KMS-11 (cell line): ENCODE measurements around the gene CRP.
"Not testable (repeated sequence)": the region's sequence is repeated elsewhere in the genome, so short reads cannot be mapped to it uniquely, and the experiment has no call there.

Experiments
- H2AFZ ChIP-seq: fragments of 200-600 bp; sonication (generic); 2 replicates; pipeline ENCODE4 v1.6.1; 2016; ENCODE audit warnings: antibody characterized with exemption, mixed run types, low read depth
- H3K27ac ChIP-seq: fragments of 200-600 bp; sonication (generic); 2 replicates; pipeline ENCODE4 v1.6.1; 2016; ENCODE audit warnings: mild to moderate bottlenecking, mixed run types
- H3K27me3 ChIP-seq: fragments of 200-600 bp; sonication (generic); 2 replicates; pipeline ENCODE4 v1.6.1; 2017; ENCODE audit warnings: mild to moderate bottlenecking, low read depth, mixed run types, moderate library complexity; ENCODE audit not compliant: insufficient read depth
- H3K36me3 ChIP-seq: fragments of 200-600 bp; sonication (generic); 2 replicates; pipeline ENCODE4 v1.6.1; 2017; ENCODE audit warnings: mild to moderate bottlenecking, mixed run types; ENCODE audit not compliant: insufficient read depth
- H3K4me1 ChIP-seq: fragments of 200-600 bp; sonication (generic); 2 replicates; pipeline ENCODE4 v1.6.1; 2016; ENCODE audit warnings: mild to moderate bottlenecking, low read depth, mixed run types; ENCODE audit not compliant: poor library complexity, severe bottlenecking
- H3K4me2 ChIP-seq: fragments of 200-600 bp; sonication (generic); 2 replicates; pipeline ENCODE4 v1.7.0; 2016; ENCODE audit warnings: mild to moderate bottlenecking, mixed run types
- H3K4me3 ChIP-seq: fragments of 200-600 bp; sonication (generic); IDR thresholded peaks from 2 replicates; pipeline ENCODE4 v1.6.1; 2017; ENCODE audit warnings: low read depth, low read length, mixed read lengths; ENCODE audit not compliant: insufficient read depth
- H3K79me2 ChIP-seq: fragments of 200-600 bp; sonication (generic); 2 replicates; pipeline ENCODE4 v1.6.1; 2016; ENCODE audit warnings: low read depth, mixed run types; ENCODE audit not compliant: insufficient read depth
- H3K9ac ChIP-seq: fragments of 200-600 bp; sonication (generic); 2 replicates; pipeline ENCODE4 v1.6.1; 2016; ENCODE audit warnings: mild to moderate bottlenecking, mixed run types
- H4K20me1 ChIP-seq: fragments of 200-600 bp; sonication (generic); 2 replicates; pipeline ENCODE4 v1.6.1; 2016; ENCODE audit warnings: mild to moderate bottlenecking, mixed run types; ENCODE audit not compliant: insufficient read depth
- CTCF ChIP-seq: fragments of 200-600 bp; sonication (generic); conservative IDR thresholded peaks from 2 replicates; pipeline ENCODE4 v1.6.1; 2017; ENCODE audit warnings: low read depth, mild to moderate bottlenecking, antibody characterized with exemption, low read length, moderate library complexity, mixed read lengths

Gene CRP

GRCh38 chr1:159686599-159687299, 27.6 kb downstream of the CRP start:
- H2AFZ ChIP-seq = no peak overlapping the region
- H3K4me1 ChIP-seq = no peaks in the 10 kb centered on the region
- H3K27ac ChIP-seq = no peak overlapping the region
- H3K36me3 ChIP-seq = no peaks in the 10 kb centered on the region
- H4K20me1 ChIP-seq = no peaks in the 10 kb centered on the region
- H3K27me3 ChIP-seq = no peaks in the 10 kb centered on the region
- H3K4me2 ChIP-seq = no peak overlapping the region
- no peak overlapping the region for H3K9ac ChIP-seq
- H3K79me2 ChIP-seq = no peaks in the 10 kb centered on the region
- TF ChIP-seq CTCF = no peak
- no peak overlapping the region for H3K4me3 ChIP-seq

- no peak for TF ChIP-seq CTCF
- H3K4me2 ChIP-seq = no peak overlapping the region
- no peaks in the 10 kb centered on the region for H3K79me2 ChIP-seq
- no peak overlapping the region for H3K9ac ChIP-seq
- H3K4me3 ChIP-seq = no peak overlapping the region
- no peaks in the 10 kb centered on the region for H4K20me1 ChIP-seq
- no peaks in the 10 kb centered on the region for H3K36me3 ChIP-seq
- H2AFZ ChIP-seq = no peak overlapping the region
- H3K27ac ChIP-seq = no peak overlapping the region
- no peaks in the 10 kb centered on the region for H3K27me3 ChIP-seq
- H3K4me1 ChIP-seq = no peaks in the 10 kb centered on the region
Observed at GRCh38 chr1:159678939-159679338, 35.5 kb downstream of the CRP start.

- H3K36me3 ChIP-seq = no peaks in the 10 kb centered on the region
- H2AFZ ChIP-seq = no peak overlapping the region
- no peaks in the 10 kb centered on the region for H3K27me3 ChIP-seq
- no peaks in the 10 kb centered on the region for H4K20me1 ChIP-seq
- H3K27ac ChIP-seq = no peak overlapping the region
- H3K9ac ChIP-seq = no peak overlapping the region
- no peak overlapping the region for H3K4me3 ChIP-seq
- no peaks in the 10 kb centered on the region for H3K79me2 ChIP-seq
- no peak for TF ChIP-seq CTCF
- no peaks in the 10 kb centered on the region for H3K4me1 ChIP-seq
- H3K4me2 ChIP-seq = no peak overlapping the region
Observed at GRCh38 chr1:159675046-159675445, 39.3 kb downstream of the CRP start.

- H3K9ac ChIP-seq, H3K4me1 ChIP-seq, H3K36me3 ChIP-seq, H3K27ac ChIP-seq, H2AFZ ChIP-seq, H3K79me2 ChIP-seq, H3K4me3 ChIP-seq, H3K27me3 ChIP-seq, H3K4me2 ChIP-seq, H4K20me1 ChIP-seq: not testable (repeated sequence)
Observed at GRCh38 chr1:159672390-159672789, 42.0 kb downstream of the CRP start.

- no peak overlapping the region for H3K27ac ChIP-seq
- TF ChIP-seq CTCF = no peak
- H4K20me1 ChIP-seq = no peaks in the 10 kb centered on the region
- no peaks in the 10 kb centered on the region for H3K4me1 ChIP-seq
- no peaks in the 10 kb centered on the region for H3K27me3 ChIP-seq
- H3K4me2 ChIP-seq = no peak overlapping the region
- H3K36me3 ChIP-seq = no peaks in the 10 kb centered on the region
- no peak overlapping the region for H2AFZ ChIP-seq
- no peaks in the 10 kb centered on the region for H3K79me2 ChIP-seq
- no peak overlapping the region for H3K9ac ChIP-seq
- H3K4me3 ChIP-seq = no peak overlapping the region
Observed at GRCh38 chr1:159669338-159669737, 45.1 kb downstream of the CRP start.
